ENCODE measurements around the gene AKAP6.
A peak's percentile ranks its signal among the peaks of the same experiment; 100 is the strongest.
"Not testable (repeated sequence)": the region's sequence is repeated elsewhere in the genome, so short reads cannot be mapped to it uniquely, and the experiment has no call there.

The AKAP6 gene

DNA sequence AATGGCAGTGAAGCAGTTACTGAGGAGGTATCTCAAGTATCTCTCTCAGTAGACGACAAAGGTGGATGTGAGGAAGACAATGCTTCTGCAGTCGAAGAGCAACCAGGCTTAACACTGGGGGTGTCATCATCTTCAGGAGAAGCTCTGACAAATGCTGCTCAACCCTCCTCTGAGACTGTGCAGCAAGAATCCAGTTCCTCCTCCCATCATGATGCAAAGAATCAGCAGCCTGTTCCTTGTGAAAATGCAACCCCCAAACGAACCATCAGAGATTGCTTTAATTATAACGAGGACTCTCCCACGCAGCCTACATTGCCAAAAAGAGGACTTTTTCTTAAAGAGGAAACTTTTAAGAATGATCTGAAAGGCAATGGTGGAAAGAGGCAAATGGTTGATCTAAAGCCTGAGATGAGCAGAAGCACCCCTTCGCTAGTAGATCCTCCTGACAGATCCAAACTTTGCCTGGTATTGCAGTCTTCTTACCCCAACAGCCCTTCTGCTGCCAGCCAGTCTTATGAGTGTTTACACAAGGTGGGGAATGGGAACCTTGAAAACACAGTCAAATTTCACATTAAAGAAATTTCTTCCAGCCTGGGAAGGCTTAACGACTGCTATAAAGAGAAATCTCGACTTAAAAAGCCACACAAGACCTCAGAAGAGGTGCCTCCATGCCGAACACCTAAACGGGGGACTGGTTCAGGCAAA, 216.6 kb downstream of the AKAP6 start:
- DNase-seq, result no peak

DNA sequence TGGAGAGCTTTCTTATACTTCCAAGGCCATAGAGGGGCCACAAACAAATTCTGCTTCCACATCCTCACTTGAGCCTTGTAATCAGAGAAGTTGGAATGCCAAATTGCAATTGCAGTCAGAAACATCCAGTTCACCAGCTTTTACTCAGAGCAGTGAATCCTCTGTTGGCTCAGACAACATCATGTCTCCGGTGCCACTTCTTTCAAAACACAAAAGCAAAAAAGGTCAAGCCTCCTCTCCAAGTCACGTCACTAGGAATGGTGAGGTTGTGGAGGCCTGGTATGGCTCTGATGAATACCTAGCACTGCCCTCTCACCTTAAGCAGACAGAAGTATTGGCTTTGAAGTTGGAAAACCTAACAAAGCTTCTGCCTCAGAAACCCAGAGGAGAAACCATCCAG, 217.1 kb downstream of the AKAP6 start:
- DNase-seq, result no peak

DNA sequence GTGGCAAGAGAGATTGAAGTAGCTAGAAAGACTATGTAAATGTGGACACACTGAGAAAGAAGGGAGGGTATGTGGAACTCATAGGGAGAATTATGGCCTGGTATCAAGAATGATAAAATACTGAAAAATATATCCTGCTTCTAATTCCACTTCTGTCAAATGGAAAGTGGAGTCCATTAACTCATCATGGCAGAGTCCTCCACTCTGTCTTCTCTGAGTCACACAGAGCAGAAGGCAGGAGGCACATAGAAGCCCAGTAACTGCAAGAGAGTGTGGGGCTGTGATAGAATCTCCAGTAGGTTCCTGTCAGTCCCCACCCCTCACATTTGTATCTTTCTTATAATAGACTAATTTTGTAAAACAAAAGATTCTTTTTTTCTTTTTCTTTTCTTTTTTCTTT, 223.7 kb downstream of the AKAP6 start:
- DNase-seq, result no peak

DNA sequence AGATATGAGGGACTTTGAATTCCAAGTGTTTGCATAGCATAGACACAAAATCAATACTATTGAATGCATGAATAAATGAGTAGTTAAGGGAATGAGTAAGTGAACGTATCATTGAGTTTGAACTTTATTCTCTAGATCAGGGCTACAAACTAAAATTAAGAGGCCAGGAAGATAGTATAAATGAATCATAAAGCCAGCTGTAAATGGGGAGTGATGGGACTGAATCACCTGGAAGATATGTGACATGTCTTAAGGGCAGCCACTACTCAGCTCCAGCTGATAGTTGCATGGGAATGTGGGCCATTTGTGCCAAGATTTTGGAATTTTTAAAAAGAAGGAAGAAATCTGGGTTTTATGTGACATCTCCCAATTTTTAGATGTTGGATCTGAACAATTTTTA, 229.9 kb downstream of the AKAP6 start:
- no peak for DNase-seq

DNA sequence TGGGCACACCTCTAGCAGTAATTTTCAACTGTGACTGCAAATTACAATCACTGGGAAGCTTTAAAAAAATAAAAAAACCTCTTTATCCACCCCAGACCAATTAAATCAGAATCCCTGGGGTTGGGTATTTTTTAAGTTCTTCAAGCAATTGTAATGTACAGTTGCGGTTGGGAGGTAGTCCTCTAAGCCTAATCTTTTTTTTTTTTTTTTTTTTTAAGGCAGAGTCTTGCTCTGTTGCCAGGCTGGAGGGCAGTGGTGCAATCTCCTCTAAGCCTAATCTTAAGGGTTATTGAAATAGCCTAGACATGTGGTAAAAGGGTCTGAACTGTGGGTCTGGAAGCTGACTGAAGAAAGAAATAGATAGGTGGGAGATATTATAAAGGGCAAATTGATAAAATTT, 230.5 kb downstream of the AKAP6 start:
- no peak for DNase-seq

DNA sequence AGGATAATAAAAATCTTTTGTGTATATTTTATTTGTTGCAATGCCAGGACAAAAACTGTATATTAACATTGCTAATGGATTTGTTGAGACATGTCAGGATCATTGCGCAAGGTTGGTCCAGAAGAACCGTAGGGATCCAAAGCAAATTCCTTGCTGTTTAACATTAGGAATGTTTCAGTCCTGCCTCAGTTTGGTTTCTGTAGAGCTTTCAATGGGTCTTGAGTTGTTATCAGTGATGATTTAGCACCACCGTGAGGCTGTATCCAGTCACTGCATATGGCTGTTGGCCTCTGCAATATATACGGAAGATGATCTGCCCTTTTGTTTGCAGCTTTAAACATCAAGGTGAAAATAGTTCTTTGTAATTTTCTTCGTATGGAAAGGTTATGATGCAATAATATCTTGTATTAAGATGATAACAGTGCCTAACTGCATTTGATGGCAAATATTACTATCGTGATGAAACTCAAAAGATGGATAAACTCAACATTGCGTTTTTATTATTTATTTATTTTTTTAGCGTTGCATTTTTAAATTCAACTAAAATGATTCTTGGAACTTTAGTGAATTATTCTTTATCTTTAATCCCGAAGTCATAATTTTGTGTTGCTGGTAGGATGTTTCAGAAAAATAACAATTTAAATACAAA, 231.2 kb downstream of the AKAP6 start:
- DNase-seq, result peak; percentile 46

DNA sequence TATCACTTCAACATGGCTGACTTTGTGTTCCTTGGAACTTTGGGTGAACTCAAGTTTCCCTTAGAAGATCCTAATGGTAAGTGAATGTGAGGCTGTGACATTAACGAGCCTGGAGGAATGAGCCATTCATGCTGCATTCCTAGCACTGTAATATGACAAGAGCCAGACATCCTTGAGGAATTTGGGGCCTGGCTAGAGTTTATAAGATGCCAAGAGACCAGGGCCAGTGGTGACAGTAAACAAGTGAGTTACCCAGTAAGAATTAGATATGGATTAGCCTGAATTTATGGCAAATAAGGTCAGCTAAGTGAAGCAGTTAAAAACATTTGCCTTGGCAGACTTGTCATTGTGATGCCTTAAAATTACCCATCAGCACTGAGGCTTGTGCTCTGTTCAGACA, 232.4 kb downstream of the AKAP6 start:
- DNase-seq, result peak; percentile 35

DNA sequence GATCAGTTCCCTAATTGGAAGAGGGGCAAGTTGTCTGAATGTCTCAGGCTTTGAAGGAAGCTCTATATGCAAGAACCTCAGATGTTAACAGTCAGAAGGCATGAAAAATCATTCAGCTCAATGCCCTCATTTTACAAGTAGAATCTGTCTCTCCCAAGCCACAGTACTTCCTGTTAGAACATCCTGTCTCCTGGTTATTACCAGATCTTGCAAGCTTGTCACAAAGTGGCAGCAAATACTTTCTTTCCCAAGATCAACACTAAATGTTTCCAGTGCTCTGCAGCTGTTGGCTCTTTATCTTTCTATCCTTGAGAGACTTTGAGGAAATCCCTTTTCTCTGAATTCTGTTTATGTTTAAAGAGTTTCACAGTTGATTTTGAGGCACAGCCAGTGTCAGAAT, 235.5 kb downstream of the AKAP6 start:
- no peak for DNase-seq

DNA sequence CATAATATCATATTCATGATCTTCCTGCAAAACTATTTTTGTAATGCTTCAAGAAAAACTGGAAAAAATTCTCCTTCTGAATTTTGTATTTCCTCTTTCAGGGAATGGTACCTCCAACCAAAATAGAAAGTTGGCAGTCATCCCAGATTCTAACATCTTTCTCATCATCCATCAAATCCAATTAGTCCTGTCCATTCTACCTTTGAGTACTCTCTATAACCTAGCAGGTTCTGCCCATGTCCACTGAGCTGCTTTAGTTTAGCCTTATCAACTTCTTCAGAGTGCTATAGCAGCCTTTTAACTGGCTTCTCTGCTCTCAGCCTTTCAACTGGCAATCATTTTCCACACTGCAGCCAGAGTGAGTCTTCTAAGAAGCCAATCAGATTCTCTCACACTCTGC, 236.2 kb downstream of the AKAP6 start:
- no peak for DNase-seq

DNA sequence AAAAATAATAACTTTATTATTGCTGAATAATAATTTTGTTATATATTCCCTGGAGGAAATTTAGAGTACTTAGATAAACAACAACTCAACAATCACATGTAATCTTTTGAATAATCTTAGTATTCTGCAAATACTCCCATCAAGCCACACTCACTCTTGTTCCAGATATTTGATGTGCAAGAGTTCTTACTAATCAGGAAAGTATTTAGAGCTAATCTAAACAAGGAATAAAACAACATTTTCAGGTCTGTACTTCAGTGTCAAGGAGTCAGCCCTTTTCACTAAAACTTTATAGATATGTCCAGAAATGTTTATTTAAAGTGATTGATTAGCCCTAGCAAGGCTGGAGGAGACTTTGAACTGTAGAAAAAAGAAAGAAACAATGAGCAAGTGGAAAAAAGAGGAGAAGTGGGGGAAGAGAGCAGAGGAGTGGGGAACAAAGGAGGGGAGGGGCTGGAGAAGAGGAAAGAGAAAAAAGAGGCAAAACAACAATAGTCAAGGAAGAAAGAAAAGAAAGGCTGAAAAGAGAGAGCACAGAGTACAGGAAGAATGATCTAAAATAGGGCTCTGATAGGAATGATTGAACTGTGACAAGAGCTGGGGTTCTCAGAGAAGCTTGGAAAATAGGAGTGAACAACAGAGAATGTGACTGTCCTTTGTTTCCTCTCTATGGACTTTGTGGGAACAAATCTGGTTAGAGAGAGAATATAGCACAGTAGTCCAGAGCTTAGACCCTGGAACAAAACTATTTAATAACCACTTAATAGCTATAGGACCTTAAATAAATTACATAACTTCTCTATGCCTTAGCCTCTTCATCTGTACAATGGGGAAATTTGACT, 238.7 kb downstream of the AKAP6 start:
- DNase-seq, result no peak

DNA sequence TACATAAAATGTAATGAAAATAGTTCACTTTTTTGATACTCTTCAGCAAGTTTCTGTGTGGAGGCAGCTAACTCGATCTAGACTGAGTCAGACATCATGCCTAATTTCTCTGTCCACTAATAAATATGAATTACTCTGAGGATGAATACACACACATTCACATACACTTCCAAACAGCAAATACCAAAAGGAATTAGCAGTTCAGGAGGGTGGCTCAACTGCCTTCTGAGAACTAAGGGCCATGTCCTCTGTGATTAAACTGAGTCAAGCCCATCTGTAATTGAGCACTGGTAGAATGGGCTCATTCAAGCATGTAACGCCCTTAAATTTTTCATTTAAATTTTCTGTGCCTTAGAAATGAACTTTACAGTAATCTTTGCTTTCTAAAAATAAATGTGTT, 242.5 kb downstream of the AKAP6 start:
- peak; percentile 12 for DNase-seq

DNA sequence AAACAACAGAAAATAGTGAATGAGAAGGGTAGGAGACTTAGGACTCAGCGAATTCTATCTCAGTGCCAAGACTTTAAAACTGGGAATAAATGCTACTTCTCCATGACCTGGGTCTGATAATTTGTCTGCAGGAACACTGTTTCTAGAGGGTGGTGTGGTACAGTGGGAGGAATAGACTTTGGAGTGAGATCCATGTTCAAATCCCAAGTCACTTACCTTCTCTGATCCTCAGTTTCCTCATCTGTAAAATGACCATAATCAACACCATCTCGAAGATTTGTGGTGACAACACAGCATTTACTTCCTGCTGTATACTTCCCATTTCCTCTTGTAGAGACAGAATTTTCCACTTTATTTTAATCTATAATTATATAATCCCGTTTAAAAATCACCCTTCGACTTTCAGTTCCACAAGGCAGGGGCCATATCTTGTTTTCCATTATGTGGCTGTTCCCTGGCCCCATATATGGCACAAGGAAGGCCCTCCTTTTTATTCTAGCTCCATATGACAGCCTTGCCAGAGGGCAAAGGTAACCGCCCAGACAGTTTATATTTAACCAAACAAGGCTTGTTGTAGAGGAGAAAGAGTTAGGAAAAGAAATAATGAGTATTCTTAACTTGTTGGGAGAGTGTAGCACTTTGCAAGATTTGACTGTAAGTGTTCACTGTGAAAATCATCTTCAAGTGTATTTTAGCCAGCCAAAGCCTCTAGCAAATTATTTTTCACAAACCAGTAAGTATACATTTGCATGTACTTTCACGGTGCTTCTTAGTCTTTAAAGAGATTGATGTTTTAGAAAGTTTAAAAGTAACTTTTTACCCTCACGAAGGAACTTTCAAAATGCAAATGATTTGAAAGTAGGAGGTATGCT, 243.1 kb downstream of the AKAP6 start:
- DNase-seq, result no peak

DNA sequence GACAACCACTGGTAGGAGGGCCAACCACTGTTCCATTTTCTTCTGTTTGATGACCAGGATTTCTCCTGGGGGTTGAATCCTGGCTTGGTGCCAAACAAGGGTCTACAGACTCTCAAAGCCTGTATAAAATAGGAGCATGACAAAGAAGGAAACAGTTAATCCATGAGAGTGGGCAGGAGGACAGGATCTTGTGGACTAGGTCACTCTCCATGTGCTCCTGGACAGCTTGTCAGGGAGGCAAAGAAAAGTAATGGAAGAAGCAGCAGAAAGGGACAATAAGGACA, 243.7 kb downstream of the AKAP6 start:
- peak; percentile 18 for DNase-seq

DNA sequence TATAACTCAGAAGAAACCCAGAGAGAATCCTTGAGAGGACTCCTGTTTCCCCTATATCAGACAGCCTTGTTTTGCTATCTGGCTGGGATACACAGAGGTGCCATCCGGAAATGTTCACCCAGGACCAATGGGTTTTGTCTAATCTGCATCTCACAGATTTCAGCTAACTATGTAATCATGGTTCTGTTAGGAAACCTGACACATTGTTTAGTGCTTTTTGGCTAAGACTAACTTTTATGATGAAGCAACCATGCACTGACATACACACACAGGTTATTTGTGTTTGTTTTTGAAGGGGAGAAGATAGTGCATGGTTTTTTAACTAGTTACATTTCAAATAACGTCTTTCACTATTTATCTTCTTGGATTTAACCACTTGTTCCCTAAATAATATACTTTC, 245.2 kb downstream of the AKAP6 start:
- DNase-seq, result no peak

DNA sequence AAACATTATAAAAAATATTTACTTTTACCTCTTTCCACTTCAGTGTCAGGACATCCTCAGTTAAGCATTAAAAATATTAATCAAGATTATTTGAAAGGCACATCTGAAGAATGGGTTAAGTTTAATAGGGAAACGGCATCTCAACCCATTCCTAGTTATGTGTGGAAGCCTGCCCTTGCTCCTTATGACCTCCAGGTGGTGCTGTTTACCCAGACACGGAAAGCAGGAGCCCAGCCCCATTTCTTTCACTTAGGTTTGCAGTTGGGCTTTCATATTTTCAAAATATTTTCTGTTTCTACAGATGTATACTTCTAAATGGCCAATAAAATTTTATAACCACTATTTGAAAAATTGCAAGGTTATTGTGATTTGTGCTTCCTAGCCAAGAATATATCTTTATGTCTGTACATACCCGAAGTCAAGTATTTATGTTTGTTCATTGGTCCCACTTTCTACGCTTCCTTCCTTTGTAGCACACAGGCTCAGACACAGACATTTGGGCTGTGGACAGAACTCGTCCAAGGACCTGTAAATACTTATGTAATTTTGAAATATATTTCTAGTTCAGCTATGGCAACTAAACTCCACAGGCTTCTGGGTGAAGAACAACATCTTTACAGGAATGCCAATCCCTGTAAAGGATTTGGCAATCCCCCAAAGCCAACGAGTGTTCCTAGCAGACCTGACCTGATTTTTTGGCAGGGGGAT, 247.1 kb downstream of the AKAP6 start:
- peak; percentile 59 for DNase-seq

DNA sequence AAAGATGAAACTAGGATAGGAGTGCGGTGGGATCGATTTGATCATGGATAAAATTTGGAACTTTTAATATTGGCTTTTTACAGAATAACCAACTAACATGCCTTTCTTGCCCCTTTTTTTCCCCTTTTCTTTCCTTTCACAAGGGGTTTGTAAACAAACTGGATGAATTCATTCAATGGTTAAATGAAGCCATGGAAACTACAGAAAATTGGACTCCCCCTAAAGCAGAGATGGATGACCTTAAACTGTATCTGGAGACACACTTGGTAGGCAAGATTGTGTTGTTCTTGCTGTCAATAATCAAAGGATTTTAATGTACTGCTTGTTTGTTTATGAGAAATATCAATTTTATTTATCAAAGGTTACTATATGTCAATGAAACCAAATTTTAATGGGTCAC, 247.9 kb downstream of the AKAP6 start:
- no peak for DNase-seq

DNA sequence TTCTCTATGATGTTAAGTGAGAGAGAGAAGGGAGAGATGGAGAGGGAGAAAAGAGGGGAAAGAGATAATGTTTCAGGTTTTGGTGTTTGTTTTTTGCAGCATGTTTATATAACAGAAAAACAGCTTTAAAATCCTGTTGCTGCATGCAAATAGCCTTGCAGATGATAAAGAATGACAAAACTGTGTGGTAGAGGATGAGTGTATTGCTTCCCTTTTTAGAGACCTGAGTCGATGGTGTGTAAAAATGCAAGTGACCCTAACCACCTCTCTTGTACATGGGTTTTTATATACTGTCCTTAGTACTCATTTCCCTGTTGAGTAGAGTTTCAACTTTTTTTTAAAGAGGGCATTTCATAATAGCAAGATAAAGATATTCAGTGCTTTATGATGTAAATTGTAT, 249.1 kb downstream of the AKAP6 start:
- DNase-seq, result no peak

DNA sequence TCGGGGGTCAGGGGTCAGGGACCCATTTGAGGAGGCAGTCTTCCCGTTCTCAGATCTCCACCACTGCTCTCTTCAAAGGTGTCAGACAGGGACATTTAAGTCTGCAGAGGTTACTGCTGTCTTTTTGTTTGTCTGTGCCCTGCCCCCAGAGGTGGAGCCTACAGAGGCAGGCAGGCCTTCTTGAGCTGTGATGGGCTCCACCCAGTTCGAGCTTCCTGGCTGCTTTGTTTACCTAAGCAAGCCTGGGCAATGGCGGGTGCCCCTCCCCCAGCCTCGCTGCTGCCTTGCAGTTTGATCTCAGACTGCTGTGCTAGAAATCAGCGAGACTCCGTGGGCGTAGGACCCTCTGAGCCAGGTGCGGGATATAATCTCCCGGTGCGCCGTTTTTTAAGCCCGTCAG, 254.3 kb downstream of the AKAP6 start:
- DNase-seq, result not testable (repeated sequence)

DNA sequence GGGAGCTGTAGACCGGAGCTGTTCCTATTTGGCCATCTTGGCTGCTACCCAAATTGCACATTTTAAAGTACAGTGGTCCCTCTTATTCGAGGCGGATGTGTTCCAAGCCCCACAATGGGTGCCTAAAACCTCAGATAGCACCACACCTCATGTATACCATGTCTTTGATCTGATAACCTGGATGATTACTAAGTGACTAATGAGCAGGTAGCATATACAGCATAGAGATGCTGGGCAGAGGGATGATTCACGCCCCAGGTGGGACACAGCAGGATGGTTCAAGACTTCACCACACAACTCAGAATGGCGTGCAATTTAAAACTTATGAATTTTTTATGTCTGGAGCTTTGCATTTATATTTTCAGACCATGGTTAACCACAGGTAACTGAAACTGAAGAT, 255.0 kb downstream of the AKAP6 start:
- no peak for DNase-seq

DNA sequence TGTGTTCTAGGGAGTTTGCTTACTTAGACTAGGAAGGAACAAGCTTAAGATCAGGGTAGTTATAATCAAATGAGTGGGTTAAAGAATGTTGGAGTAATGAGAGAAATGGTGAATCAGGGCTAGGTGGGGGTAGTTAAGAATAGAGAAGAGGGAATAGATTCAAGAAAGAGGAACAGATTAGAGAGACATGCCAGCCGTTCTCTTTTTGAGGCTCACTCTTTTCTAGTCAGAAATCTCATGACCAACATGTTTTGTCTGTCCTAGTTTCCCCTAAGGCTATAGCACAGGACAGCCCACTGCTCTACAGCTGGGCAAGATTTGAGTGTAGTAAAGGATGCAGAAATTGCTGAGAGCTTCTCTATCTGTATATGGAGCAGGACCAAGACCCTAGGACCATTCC, 258.4 kb downstream of the AKAP6 start:
- DNase-seq, result no peak

DNA sequence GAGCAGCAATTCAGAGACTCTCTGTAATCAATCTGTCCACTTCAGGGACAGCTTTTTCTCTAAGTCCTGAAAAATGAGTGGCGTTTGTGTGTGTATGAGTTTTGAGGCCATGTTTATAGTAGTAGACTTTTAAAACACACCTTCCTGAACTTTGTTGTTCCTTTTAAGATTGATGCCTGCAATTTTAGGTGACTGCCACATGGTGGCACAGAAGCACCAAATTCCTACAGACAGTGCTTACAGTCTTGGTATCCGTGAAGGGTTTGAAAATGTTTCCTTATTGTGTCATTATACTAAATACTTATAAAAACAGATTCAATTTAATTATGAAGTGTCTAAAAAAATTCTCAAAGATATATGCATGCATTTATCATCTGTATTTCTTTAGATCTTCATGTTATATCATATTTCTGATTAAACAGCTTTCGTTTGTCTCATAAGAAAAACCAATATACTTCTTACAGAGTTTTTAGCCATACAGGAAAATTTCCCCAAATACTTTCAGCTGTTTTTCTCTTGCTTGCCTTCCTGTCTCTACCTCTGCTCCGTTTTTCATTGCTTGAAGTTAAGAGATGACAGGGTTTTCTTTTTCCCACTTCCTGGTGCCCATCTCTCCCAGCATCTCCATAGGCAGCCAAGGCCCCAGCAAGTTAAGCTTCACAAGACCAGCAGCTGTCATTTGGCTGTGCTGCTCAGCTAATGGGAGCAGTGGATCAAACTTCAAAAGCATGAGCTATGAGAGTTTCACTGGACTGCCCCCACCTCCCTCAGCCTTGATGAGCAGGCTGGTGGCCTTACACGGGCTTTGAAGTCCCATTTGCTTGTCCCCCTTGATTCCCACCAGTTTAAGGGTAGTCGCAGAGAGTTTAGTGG, 259.6 kb downstream of the AKAP6 start:
- DNase-seq, result no peak

DNA sequence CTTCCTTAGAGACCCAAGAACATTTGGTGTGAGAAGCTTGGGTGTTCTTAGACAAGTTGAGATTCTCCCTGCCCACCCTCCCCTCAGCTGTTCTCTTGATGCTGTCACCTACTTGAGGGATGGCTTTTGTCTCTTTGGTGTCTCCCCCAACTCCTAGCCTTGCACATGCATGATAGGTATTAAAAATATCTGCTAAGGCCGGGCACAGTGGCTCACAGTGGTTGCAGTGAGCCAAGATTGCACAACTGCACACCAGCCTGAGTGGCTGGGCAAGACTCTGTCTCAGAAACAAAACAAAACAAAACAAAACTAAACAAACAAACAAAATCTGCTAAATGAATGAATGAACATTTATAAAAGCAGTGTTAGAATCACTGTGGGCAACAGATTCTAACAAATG, 261.1 kb downstream of the AKAP6 start:
- no peak for DNase-seq

Data from retina (tissue), 1 donor.